NCI-H2107 treated with DMSO at 0.1 percent for 48 hours (cell line): ENCODE data around the gene F8.
A peak's percentile ranks its signal among the peaks of the same experiment; 100 is the strongest.

Source experiments
- DNase-seq: peaks from one replicate; lab custom pipeline; 2025; ENCODE audit not compliant: unreplicated experiment; lab: John Stamatoyannopoulos, UW

F8 gene

GRCh38 chrX:155022585-155022984, at the start of gene F8:
TSS of gene F8 (minus strand) at chrX:155022723. CDS start at chrX:155022552, 171 bp downstream.
- no peak for DNase-seq

GRCh38 chrX:155071694-155072280, 49.3 kb upstream of the F8 start:
- no peak for DNase-seq

- peak; percentile 70 for DNase-seq
These were observed 48.6 kb upstream of the F8 start, which contains the start of the genes BRCC3, CMC4 and MTCP1 for GRCh38 chrX:155070975-155071693. TSS of gene BRCC3 (plus strand) at chrX:155071508. CDS start at chrX:155071528, 20 bp downstream. TSS of gene CMC4 (minus strand) at chrX:155071136. CDS start at chrX:155064023, 7,113 bp downstream. TSS of gene MTCP1 (minus strand) at chrX:155071136. CDS start at chrX:155066010, 5,126 bp downstream.

GRCh38 chrX:155070663-155070974, 48.1 kb upstream of the F8 start:
- no peak for DNase-seq

GRCh38 chrX:155070038-155070437, 47.5 kb upstream of the F8 start:
- DNase-seq, result no peak

GRCh38 chrX:155069414-155069813, 46.9 kb upstream of the F8 start:
- no peak for DNase-seq

GRCh38 chrX:155068165-155068564, 45.6 kb upstream of the F8 start:
- DNase-seq, result no peak

- no peak for DNase-seq
These were observed 42.7 kb upstream of the F8 start for GRCh38 chrX:155065035-155065734.

- no peak for DNase-seq
These were observed 39.2 kb upstream of the F8 start for GRCh38 chrX:155061760-155062159.

- DNase-seq, result peak; percentile 44
These were observed 34.6 kb upstream of the F8 start for GRCh38 chrX:155056877-155057792.

- no peak for DNase-seq
These were observed 33.9 kb upstream of the F8 start for GRCh38 chrX:155056471-155056870.

GRCh38 chrX:155055494-155055893, 33.0 kb upstream of the F8 start:
- DNase-seq, result no peak

- no peak for DNase-seq
These were observed 31.7 kb upstream of the F8 start for GRCh38 chrX:155054255-155054654.

GRCh38 chrX:155053656-155054055, 31.1 kb upstream of the F8 start:
- DNase-seq, result no peak

- DNase-seq, result no peak
These were observed 30.4 kb upstream of the F8 start for GRCh38 chrX:155052738-155053498.

- no peak for DNase-seq
These were observed 26.6 kb upstream of the F8 start for GRCh38 chrX:155048977-155049619.

GRCh38 chrX:155046811-155047528, 24.4 kb upstream of the F8 start:
- DNase-seq, result no peak

- DNase-seq, result no peak
These were observed 23.7 kb upstream of the F8 start for GRCh38 chrX:155046129-155046810.

GRCh38 chrX:155035688-155036087, 13.2 kb upstream of the F8 start:
- no peak for DNase-seq
